HepG2 (cell line): ENCODE results near the gene ANP32A. TPM values are rescaled to one million over a fixed set of nuclear protein-coding genes. Genes with fewer than 3 reads are reported as not detected.

Source experiments
- ATAC-seq: fragments of 200-7000 bp; cut with Tn5 transposase; 3 replicates; pipeline ENCODE4 v1.9.1; 2020; ENCODE audit warnings: mild to moderate bottlenecking, moderate library complexity
- BruUV-seq: library from RNA; stranded (reverse); fragments of 400-500 nt; replicated peaks from 2 replicates; lab custom pipeline; 2021; lab: Mats Ljungman, UMichigan
- CTCF ChIA-PET: fragments of 300-600 bp; formaldehyde crosslinking; extraction: SDS; loops from one replicate; lab custom pipeline; 2021; ENCODE audit warnings: low total read pairs, inconsistent platforms, low intra/inter-chr PET ratio; lab: Yijun Ruan, JAX
- POLR2A ChIA-PET: fragments of 350-600 bp; sonication (Branson Sonifier 250); formaldehyde crosslinking; loops from one replicate; lab custom pipeline; 2020; ENCODE audit warnings: antibody characterized with exemption, inconsistent platforms; lab: Yijun Ruan, JAX
- DNase-seq: peaks from one replicate; pipeline ENCODE4 v3.0.0-alpha.2; 2015; ENCODE audit warnings: low spot score
- FAIRE-seq: peaks from 3 replicates; lab custom pipeline; 2011; peaks lifted over from hg19 to GRCh38; lab: Jason Lieb, UNC
- H2AFZ ChIP-seq: one replicate; pipeline ENCODE4 v1.6.1; 2011; ENCODE audit warnings: low read length, inconsistent platforms
- H3K27ac ChIP-seq: fragments of 300-600 bp; 3 replicates; pipeline ENCODE4 v1.8.0; 2011; ENCODE audit warnings: mixed run types, mild to moderate bottlenecking, mixed read lengths, low read length, inconsistent platforms; ENCODE audit not compliant: insufficient read depth; ENCODE audit errors: extremely low read length
- H3K27me3 ChIP-seq, 2 experiments: fragments of 200-600 bp in 1 of 2; 2 replicates in 1 of 2; 3 replicates in 1 of 2; pipeline versions ENCODE4 v1.6.0 to v1.8.0; 2011; ENCODE audit warnings: low read length in 2 of 2, mild to moderate bottlenecking in 2 of 2, moderate library complexity in 2 of 2, inconsistent platforms in 1 of 2; ENCODE audit not compliant: insufficient read depth in 2 of 2, control insufficient read depth in 1 of 2
- H3K36me3 ChIP-seq, 2 experiments: fragments of 200-600 bp in 1 of 2; replicated peaks in 1 of 2; 2 replicates in 1 of 2; 3 replicates in 1 of 2; pipeline versions ENCODE4 v1.5.1 to v1.8.0; 2011; ENCODE audit warnings: low read length in 2 of 2, inconsistent platforms in 1 of 2; ENCODE audit not compliant: insufficient read depth in 2 of 2, control insufficient read depth in 1 of 2
- H3K4me1 ChIP-seq: 2 replicates; pipeline ENCODE4 v1.5.1; 2012; ENCODE audit warnings: low read length, inconsistent platforms; ENCODE audit not compliant: insufficient read depth
- H3K4me2 ChIP-seq: 2 replicates; pipeline ENCODE4 v1.6.0; 2011; ENCODE audit warnings: low read depth, low read length, inconsistent platforms
- H3K4me3 ChIP-seq, 3 experiments: fragments of 200-600 bp in 1 of 3; sonication (generic), shearing (Covaris generic) in 1 of 3; replicated peaks in 1 of 3; 2 replicates each; pipeline ENCODE4 v1.5.1; 2011 to 2016; ENCODE audit warnings: low read length in 3 of 3, inconsistent platforms in 2 of 3, low read depth in 2 of 3, mild to moderate bottlenecking in 2 of 3, control low read depth in 1 of 3, mixed read lengths in 1 of 3; ENCODE audit not compliant: insufficient read depth in 1 of 3
- H3K79me2 ChIP-seq: one replicate; pipeline ENCODE4 v1.6.1; 2011; ENCODE audit warnings: low read length, inconsistent platforms; ENCODE audit not compliant: insufficient read depth
- H3K9ac ChIP-seq: 2 replicates; pipeline ENCODE4 v1.6.0; 2011; ENCODE audit warnings: mild to moderate bottlenecking, low read depth, low read length, inconsistent platforms; ENCODE audit not compliant: insufficient read depth
- H3K9me3 ChIP-seq: 2 replicates; pipeline ENCODE4 v1.5.1; 2012; ENCODE audit warnings: mild to moderate bottlenecking, low read length
- H4K20me1 ChIP-seq: 2 replicates; pipeline ENCODE4 v1.6.0; 2011; ENCODE audit warnings: inconsistent platforms, mild to moderate bottlenecking, low read length, moderate library complexity; ENCODE audit not compliant: insufficient read depth
- ATRX ChIP-seq: sonication (generic); formaldehyde crosslinking; IDR thresholded peaks from 2 replicates; pipeline ENCODE4 v1.4.0; 2020; ENCODE audit warnings: missing genetic modification reagents, borderline replicate concordance
- CHD2 ChIP-seq: IDR thresholded peaks from 2 replicates; pipeline ENCODE4 v1.6.1; 2011; ENCODE audit warnings: low read depth, low read length, improper control_type of control experiment
- GTF2F1 ChIP-seq: fragments of 150-350 bp; IDR thresholded peaks from 2 replicates; pipeline ENCODE4 v1.6.1; 2014; ENCODE audit warnings: low read length
- KLF6 ChIP-seq: IDR thresholded peaks from 2 replicates; pipeline ENCODE4 v1.8.0; 2016; ENCODE audit warnings: missing biosample characterization, missing genetic modification reagents
- MIXL1 ChIP-seq: IDR thresholded peaks from 2 replicates; pipeline ENCODE4 v1.6.1; 2016
- PHB2 ChIP-seq: fragments of 450-650 bp; IDR thresholded peaks from 2 replicates; pipeline ENCODE4 v1.6.1; 2018; ENCODE audit not compliant: partially characterized antibody
- SIN3A ChIP-seq: IDR thresholded peaks from 2 replicates; pipeline ENCODE4 v1.6.1; 2011; ENCODE audit warnings: low read depth, mild to moderate bottlenecking, control low read depth, low read length, borderline replicate concordance
- SIX1 ChIP-seq: sonication (generic); formaldehyde crosslinking; IDR thresholded peaks from 2 replicates; pipeline ENCODE4 v1.4.0; 2020; ENCODE audit warnings: missing genetic modification reagents, borderline replicate concordance
- SRSF1 ChIP-seq: fragments of 200-400 bp; formaldehyde crosslinking; optimal IDR thresholded peaks from 2 replicates; pipeline ENCODE3; 2017; ENCODE audit warnings: mild to moderate bottlenecking, low read depth, low read length, moderate library complexity
- TGIF2 ChIP-seq: IDR thresholded peaks from 2 replicates; pipeline ENCODE4 v1.6.1; 2016; ENCODE audit warnings: control low read depth, missing compliant biosample characterization
- ZC3H4 ChIP-seq: sonication (generic); formaldehyde crosslinking; IDR thresholded peaks from 2 replicates; pipeline ENCODE4 v1.4.0; 2020; ENCODE audit warnings: missing genetic modification reagents, borderline replicate concordance
- ZNF3 ChIP-seq: IDR thresholded peaks from 2 replicates; pipeline ENCODE4 v1.7.0; 2017; ENCODE audit warnings: inconsistent platforms
- ZNF333 ChIP-seq: sonication (generic); formaldehyde crosslinking; IDR thresholded peaks from 2 replicates; pipeline ENCODE4 v1.4.0; 2020; ENCODE audit warnings: mild to moderate bottlenecking, missing genetic modification reagents, borderline replicate concordance
- ZNF564 ChIP-seq: sonication (generic); formaldehyde crosslinking; IDR thresholded peaks from 2 replicates; pipeline ENCODE4 v1.8.1; 2023; ENCODE audit warnings: mild to moderate bottlenecking, missing genetic modification reagents
- ZNF572 ChIP-seq: sonication (generic); formaldehyde crosslinking; IDR thresholded peaks from 2 replicates; pipeline ENCODE4 v1.5.1; 2020; ENCODE audit warnings: mild to moderate bottlenecking, missing genetic modification reagents
- ZNF589 ChIP-seq: sonication (generic); formaldehyde crosslinking; conservative IDR thresholded peaks from 2 replicates; pipeline ENCODE4 v1.8.0; 2022; ENCODE audit warnings: mild to moderate bottlenecking, moderate library complexity, missing genetic modification reagents
- ZNF678 ChIP-seq: sonication (generic); formaldehyde crosslinking; IDR thresholded peaks from 2 replicates; pipeline ENCODE4 v1.4.0; 2020; ENCODE audit warnings: mild to moderate bottlenecking, missing genetic modification reagents
- ZNF703 ChIP-seq: sonication (generic); formaldehyde crosslinking; IDR thresholded peaks from 2 replicates; pipeline ENCODE4 v1.5.1; 2020; ENCODE audit warnings: missing genetic modification reagents, mild to moderate bottlenecking, moderate library complexity, borderline replicate concordance
- WGBS: methylation state at CpG from one replicate; pipeline ENCODE4 v1.1.6; 2017; ENCODE audit warnings: low lambda C conversion rate; 5-methylcytosine and 5-hydroxymethylcytosine counted together
- in situ Hi-C: cut with HindIII; loops from 2 replicates; pipeline ENCODE4 v1.10.0; 2017; ENCODE audit warnings: low pct_unique_long_range_greater_than_20kb; ENCODE audit not compliant: extremely low pct_ligation_motif_present
- intact Hi-C: fragments of 100-400 bp; cut with micrococcal nuclease; formaldehyde crosslinking; loops from one replicate; pipeline ENCODE4 v1.10.0; 2022; ENCODE audit not compliant: unreplicated experiment
- polyA plus RNA-seq, 8 experiments: library from polyadenylated mRNA; depleted of rRNA in 3 of 8; stranded (reverse) in 7 of 8; unstranded in 1 of 8; fragments of >200 nt; fragmentation: Illumina TruSeq in 4 of 8; extraction: Trizol in 4 of 8; gene quantifications; 2 replicates each; pipeline versions ENCODE4 v1.2.1 to v1.2.3, GENCODE V29; 2011 to 2016; ENCODE audit warnings: low read depth in 4 of 8, missing spikeins in 1 of 8, mixed read lengths in 1 of 8; ENCODE audit not compliant: insufficient read depth in 1 of 8
- total RNA-seq, 5 experiments: library from RNA; depleted of rRNA; stranded (reverse); fragments of >200 nt; fragmentation: Illumina TruSeq; extraction: Trizol; gene quantifications; 2 replicates each; pipeline ENCODE4 v1.2.3, GENCODE V29; 2016; ENCODE audit warnings: low read depth in 1 of 5
- TF ChIP-seq, protein P1 (sequence below): sonication (generic); formaldehyde crosslinking; IDR thresholded peaks from 2 replicates; pipeline ENCODE4 v1.5.0; 2020; ENCODE audit warnings: missing genetic modification reagents, mild to moderate bottlenecking, borderline replicate concordance
- TF ChIP-seq, protein P2 (sequence below): sonication (generic); formaldehyde crosslinking; IDR thresholded peaks from 2 replicates; pipeline ENCODE4 v1.5.1; 2020; ENCODE audit warnings: missing genetic modification reagents, mild to moderate bottlenecking, borderline replicate concordance
- TF ChIP-seq, protein P3 (sequence below): sonication (generic); formaldehyde crosslinking; IDR thresholded peaks from 2 replicates; pipeline ENCODE4 v1.5.0; 2020; ENCODE audit warnings: mild to moderate bottlenecking, missing genetic modification reagents

The ANP32A gene
- total and polyA plus RNA-seq, 2 of the 13 experiments (the other 11 are each of a cell fraction or from before 2014, with no cell fraction given), result 60.6 to 206 TPM

DNA sequence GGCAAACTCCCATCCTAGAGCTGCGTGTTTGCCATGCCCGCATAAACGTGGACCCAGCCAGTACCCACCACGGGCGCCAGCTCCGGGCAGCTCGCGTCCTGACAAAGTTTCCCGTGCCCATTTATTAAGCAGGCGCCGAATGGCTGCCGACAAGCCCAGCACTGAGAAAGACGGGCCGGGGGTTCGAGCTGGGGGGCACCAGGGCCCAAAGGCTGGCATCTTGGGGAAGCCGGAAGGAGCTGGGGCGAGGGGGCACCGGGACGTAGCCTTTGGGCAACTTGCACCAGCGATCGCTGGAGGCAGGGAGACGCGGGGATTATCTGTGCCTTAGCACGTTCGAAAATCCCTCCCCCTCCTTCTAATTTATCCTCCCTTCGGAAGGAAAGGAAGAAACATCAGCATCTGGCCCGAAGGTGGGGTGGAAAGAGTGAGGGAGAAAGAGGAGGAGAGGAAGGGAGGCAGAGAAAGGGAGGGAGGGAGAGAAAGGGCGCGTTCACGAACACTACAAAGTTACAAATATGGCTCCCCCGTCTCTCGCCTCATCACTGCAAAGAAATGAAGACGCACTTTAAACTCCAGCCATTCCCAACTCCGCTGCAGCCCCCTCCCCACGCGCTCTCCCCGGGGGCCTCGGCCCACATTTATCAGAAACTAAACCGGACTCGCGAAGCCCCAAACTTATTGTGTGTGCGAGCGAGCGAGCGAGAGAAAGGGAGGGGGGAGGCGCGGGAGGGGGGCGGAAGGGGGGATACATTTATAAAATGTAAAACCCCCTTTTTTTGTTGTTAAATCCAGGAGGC, 1.0 kb downstream of the ANP32A start:
- H3K79me2 ChIP-seq, result peaks cover 69% of the 10 kb centered on the region
- peak overlapping the region; percentile 95 for H3K9ac ChIP-seq
- peaks cover 0 to 3% of the 10 kb centered on the region in 2 experiments; a peak in 1 of 5 replicates for H3K36me3 ChIP-seq
- WGBS, result under 1% methylated on average over 32 of the region's 48 CpGs
- DNase-seq (peak; percentile 24), ATAC-seq (0 out of 3 replicates have a peak, but pooled peaks have one; percentile 1), FAIRE-seq (no peak)
- no peaks in the 10 kb centered on the region; a peak in 1 of 5 replicates for H3K27me3 ChIP-seq
- intact Hi-C loops (loop anchor here (5.0 kb wide), 1 partner anchor 58 kb away; no protein-coding TSS in a partner anchor), in situ Hi-C loops (loop anchor here (5.0 to 25.0 kb wide), 2 partner anchors 42 to 643 kb away; partner anchors contain the start of gene RPLP1)
- H2AFZ ChIP-seq, result no peak overlapping the region
- peak overlapping the region; percentile 83 to 100 (median 84) for H3K4me3 ChIP-seq
- no peaks in the 10 kb centered on the region for H3K9me3 ChIP-seq
- peaks cover 33% of the 10 kb centered on the region for H4K20me1 ChIP-seq
- peak overlapping the region; percentile 91 for H3K4me2 ChIP-seq
- ChIA-PET POLR2A (interaction anchor here (1.1 to 1.7 kb wide), 4 partner anchors 36 to 643 kb away, joined by 3 to 5 read pairs (median 4); partner anchors contain the start of gene RPLP1), CTCF (no interaction called here)
- peaks cover 34% of the 10 kb centered on the region for H3K4me1 ChIP-seq
- TSS peak; percentile 54 for BruUV-seq
- H3K27ac ChIP-seq, result peak overlapping the region; percentile 97
- TF ChIP-seq ATRX (CRISPR knock-in tag) (no peak), MIXL1 (CRISPR knock-in tag) (no peak), SIN3A (no peak), PHB2 (no peak), SIX1 (CRISPR knock-in tag) (no peak), ZNF678 (CRISPR knock-in tag) (no peak), ZNF703 (CRISPR knock-in tag) (no peak), KLF6 (CRISPR knock-in tag) (no peak), TGIF2 (no peak; the same call in 1 of the 2 replicates), GTF2F1 (no peak), SRSF1 (peak; percentile 25), ZNF589 (CRISPR knock-in tag) (no peak), ZNF333 (CRISPR knock-in tag) (no peak), CHD2 (no peak), ZNF564 (CRISPR knock-in tag) (peak; percentile 7; the same call in 1 of the 2 replicates), ZNF3 (CRISPR knock-in tag) (no peak), ZNF572 (CRISPR knock-in tag) (no peak), ZC3H4 (no peak)
- TF ChIP-seq, protein P1, sequence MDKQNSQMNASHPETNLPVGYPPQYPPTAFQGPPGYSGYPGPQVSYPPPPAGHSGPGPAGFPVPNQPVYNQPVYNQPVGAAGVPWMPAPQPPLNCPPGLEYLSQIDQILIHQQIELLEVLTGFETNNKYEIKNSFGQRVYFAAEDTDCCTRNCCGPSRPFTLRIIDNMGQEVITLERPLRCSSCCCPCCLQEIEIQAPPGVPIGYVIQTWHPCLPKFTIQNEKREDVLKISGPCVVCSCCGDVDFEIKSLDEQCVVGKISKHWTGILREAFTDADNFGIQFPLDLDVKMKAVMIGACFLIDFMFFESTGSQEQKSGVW (CRISPR knock-in tag), result no peak
- TF ChIP-seq, protein P2, sequence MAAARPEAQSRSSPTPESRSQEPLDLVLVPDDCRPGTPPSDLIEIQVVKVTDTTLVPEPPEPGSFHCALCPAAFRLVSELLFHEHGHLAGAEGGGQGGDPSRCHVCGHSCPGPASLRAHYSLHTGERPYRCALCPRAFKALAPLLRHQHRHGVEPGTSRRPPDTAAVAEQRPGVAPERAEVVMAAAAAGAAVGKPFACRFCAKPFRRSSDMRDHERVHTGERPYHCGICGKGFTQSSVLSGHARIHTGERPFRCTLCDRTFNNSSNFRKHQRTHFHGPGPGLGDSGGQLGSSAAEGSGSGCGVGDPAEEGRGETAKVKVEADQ (CRISPR knock-in tag), result no peak
- TF ChIP-seq, protein P3, sequence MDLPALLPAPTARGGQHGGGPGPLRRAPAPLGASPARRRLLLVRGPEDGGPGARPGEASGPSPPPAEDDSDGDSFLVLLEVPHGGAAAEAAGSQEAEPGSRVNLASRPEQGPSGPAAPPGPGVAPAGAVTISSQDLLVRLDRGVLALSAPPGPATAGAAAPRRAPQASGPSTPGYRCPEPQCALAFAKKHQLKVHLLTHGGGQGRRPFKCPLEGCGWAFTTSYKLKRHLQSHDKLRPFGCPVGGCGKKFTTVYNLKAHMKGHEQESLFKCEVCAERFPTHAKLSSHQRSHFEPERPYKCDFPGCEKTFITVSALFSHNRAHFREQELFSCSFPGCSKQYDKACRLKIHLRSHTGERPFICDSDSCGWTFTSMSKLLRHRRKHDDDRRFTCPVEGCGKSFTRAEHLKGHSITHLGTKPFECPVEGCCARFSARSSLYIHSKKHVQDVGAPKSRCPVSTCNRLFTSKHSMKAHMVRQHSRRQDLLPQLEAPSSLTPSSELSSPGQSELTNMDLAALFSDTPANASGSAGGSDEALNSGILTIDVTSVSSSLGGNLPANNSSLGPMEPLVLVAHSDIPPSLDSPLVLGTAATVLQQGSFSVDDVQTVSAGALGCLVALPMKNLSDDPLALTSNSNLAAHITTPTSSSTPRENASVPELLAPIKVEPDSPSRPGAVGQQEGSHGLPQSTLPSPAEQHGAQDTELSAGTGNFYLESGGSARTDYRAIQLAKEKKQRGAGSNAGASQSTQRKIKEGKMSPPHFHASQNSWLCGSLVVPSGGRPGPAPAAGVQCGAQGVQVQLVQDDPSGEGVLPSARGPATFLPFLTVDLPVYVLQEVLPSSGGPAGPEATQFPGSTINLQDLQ (CRISPR knock-in tag), result no peak
